Sigmoid colon (tissue), 7 donors: Measurements from ENCODE around the gene CIZ1. TPM values are rescaled to one million over a fixed set of nuclear protein-coding genes. Genes with fewer than 3 reads are reported as not detected.
A peak's percentile ranks its signal among the peaks of the same experiment; 100 is the strongest.

Experiments
- DNase-seq: peaks from one replicate; pipeline ENCODE4 v3.0.0-alpha.2; 2019
- H3K27ac ChIP-seq, 4 donors: fragments of 200-600 bp; sonication (generic); one replicate each; pipeline ENCODE4 v1.5.1; 2016 to 2019; ENCODE audit warnings: mild to moderate bottlenecking in 1 of 4
- H3K27me3 ChIP-seq, 3 donors: fragments of 200-600 bp; sonication (generic); one replicate each; pipeline ENCODE4 v1.5.1; 2019; ENCODE audit warnings: mild to moderate bottlenecking in 1 of 3
- H3K36me3 ChIP-seq, 4 donors: fragments of 200-600 bp; sonication (generic); one replicate each; pipeline ENCODE4 v1.5.1; 2016 to 2019
- H3K4me1 ChIP-seq, 4 donors: fragments of 200-600 bp; sonication (generic); one replicate each; pipeline ENCODE4 v1.5.1; 2017 to 2019
- H3K4me3 ChIP-seq, 4 donors: fragments of 200-600 bp; sonication (generic); one replicate each; pipeline ENCODE4 v1.5.1; 2017 to 2019; ENCODE audit warnings: mild to moderate bottlenecking in 2 of 4, moderate library complexity in 1 of 4
- H3K9me3 ChIP-seq, 4 donors: fragments of 200-600 bp in 3 of 4; sonication (generic) in 3 of 4; one replicate each; pipeline versions ENCODE4 v1.5.1 to v1.6.1; 2013 to 2019
- CTCF ChIP-seq, 4 experiments: fragments of 450-650 bp in 3 of 4; fragments of 200-600 bp in 1 of 4; IDR thresholded peaks; one replicate each; pipeline ENCODE4 v1.5.1; 2016 to 2019; ENCODE audit warnings: antibody characterized with exemption in 4 of 4, mild to moderate bottlenecking in 3 of 4, moderate library complexity in 2 of 4
- EP300 ChIP-seq, 4 donors: sonication (generic); formaldehyde crosslinking; IDR thresholded peaks; one replicate each; pipeline ENCODE4 v1.6.1; 2017; ENCODE audit warnings: antibody characterized with exemption in 4 of 4
- POLR2A ChIP-seq, 2 donors: fragments of 450-650 bp; IDR thresholded peaks; one replicate each; pipeline ENCODE4 v1.6.1; 2016; ENCODE audit warnings: antibody characterized with exemption in 2 of 2, mild to moderate bottlenecking in 2 of 2, moderate library complexity in 2 of 2
- POLR2AphosphoS5 ChIP-seq, 4 donors: sonication (generic); formaldehyde crosslinking; IDR thresholded peaks; one replicate each; pipeline ENCODE4 v1.6.1; 2017; ENCODE audit warnings: antibody characterized with exemption in 4 of 4
- WGBS, 2 donors: extraction: QIAGEN DNeasy Blood & Tissue Kit; methylation state at CpG; one replicate each; pipeline ENCODE4 v1.1.7; 2013; 5-methylcytosine and 5-hydroxymethylcytosine counted together
- intact Hi-C: fragments of 100-400 bp; cut with DNase I; formaldehyde crosslinking; loops from one replicate; pipeline ENCODE4 v1.15.1; 2023
- polyA plus RNA-seq, 3 donors: library from polyadenylated mRNA; stranded (reverse); fragments of 200-250 nt; gene quantifications; one replicate each; pipeline ENCODE4 v1.2.3, GENCODE V29; 2013
- total RNA-seq, 4 donors: library from RNA; depleted of rRNA; stranded (reverse); fragments of >200 nt; gene quantifications; one replicate each; pipeline ENCODE4 v1.1.0, GENCODE V29; 2016
- donor health status: healthy with polysubstance abuse.
- donor health status: Bipolar disorder and iron deficiency.
- donor health status: healthy.

The CIZ1 gene
- total and polyA plus RNA-seq, 7 donors, result 25.7 to 116 (median 60.2) TPM

GRCh38 chr9:128216781-128217553 is 25.6 kb upstream of the CIZ1 start:
- 84 to 89% methylated on average over 16 of the region's 16 CpGs for WGBS, 2 donors
- peaks cover 0 to 14% (median 6%) of the 10 kb centered on the region in 4 donors for H3K4me1 ChIP-seq
- TF ChIP-seq EP300 (IDR thresholded peaks at IDR 0.05) (no peak), CTCF (IDR thresholded peaks at IDR 0.05) (no peak), POLR2AphosphoS5 (IDR thresholded peaks at IDR 0.05) (no peak), POLR2A (IDR thresholded peaks at IDR 0.05) (no peak)
- no peaks in the 10 kb centered on the region for H3K36me3 ChIP-seq
- no peak for DNase-seq
- H3K9me3 ChIP-seq, result no peaks in the 10 kb centered on the region
- intact Hi-C loops, result no loop called here
- no peaks in the 10 kb centered on the region for H3K27me3 ChIP-seq
- no peak overlapping the region for H3K4me3 ChIP-seq
- H3K27ac ChIP-seq, result peak overlapping the region; percentile 1 to 62 (median 24)

- no peaks in the 10 kb centered on the region for H3K9me3 ChIP-seq
- DNase-seq, result peak; percentile 82
- no peaks in the 10 kb centered on the region for H3K27me3 ChIP-seq
- H3K4me3 ChIP-seq, result no peak overlapping the region
- peak overlapping the region; percentile 37 to 62 (median 52) for H3K27ac ChIP-seq
- H3K36me3 ChIP-seq, result no peaks in the 10 kb centered on the region
- 71 to 73% methylated on average over 10 of the region's 10 CpGs for WGBS, 2 donors
- intact Hi-C loops, result no loop called here
- H3K4me1 ChIP-seq, result peaks cover 0 to 16% (median 6%) of the 10 kb centered on the region in 4 donors
- TF ChIP-seq POLR2AphosphoS5 (IDR thresholded peaks at IDR 0.05) (peak in 1 of 4 donors; percentile 16), POLR2A (IDR thresholded peaks at IDR 0.05) (no peak)
Observed at GRCh38 chr9:128215491-128216409, 24.4 kb upstream of the CIZ1 start.

- DNase-seq, result no peak
- H3K4me1 ChIP-seq, result peaks cover 0 to 19% (median 6%) of the 10 kb centered on the region in 4 donors
- peak overlapping the region; percentile 37 to 62 (median 52) for H3K27ac ChIP-seq
- no peaks in the 10 kb centered on the region for H3K36me3 ChIP-seq
- H3K27me3 ChIP-seq, result no peaks in the 10 kb centered on the region
- TF ChIP-seq POLR2A (IDR thresholded peaks at IDR 0.05) (no peak), EP300 (IDR thresholded peaks at IDR 0.05) (no peak), POLR2AphosphoS5 (IDR thresholded peaks at IDR 0.05) (no peak), CTCF (IDR thresholded peaks at IDR 0.05) (no peak)
- H3K9me3 ChIP-seq, result no peaks in the 10 kb centered on the region
- intact Hi-C loops, result no loop called here
- 76 to 83% methylated on average over 21 of the region's 21 CpGs for WGBS, 2 donors
- H3K4me3 ChIP-seq, result no peak overlapping the region
Observed at GRCh38 chr9:128214571-128215490, 23.5 kb upstream of the CIZ1 start.

- DNase-seq, result no peak
- H3K27ac ChIP-seq, result peak overlapping the region in 1 of 4 donors; percentile 62
- H3K27me3 ChIP-seq, result no peaks in the 10 kb centered on the region
- TF ChIP-seq CTCF (IDR thresholded peaks at IDR 0.05), result no peak
- no peak for TF ChIP-seq POLR2AphosphoS5 (IDR thresholded peaks at IDR 0.05)
- no peak for TF ChIP-seq POLR2A (IDR thresholded peaks at IDR 0.05)
- intact Hi-C loops, result no loop called here
- peaks cover 0 to 16% (median 4%) of the 10 kb centered on the region in 4 donors for H3K4me1 ChIP-seq
- H3K9me3 ChIP-seq, result no peaks in the 10 kb centered on the region
- WGBS, 2 donors, result 86 to 89% methylated on average over 12 of the region's 12 CpGs
- H3K36me3 ChIP-seq, result no peaks in the 10 kb centered on the region
- no peak overlapping the region for H3K4me3 ChIP-seq
Observed at GRCh38 chr9:128213746-128214497, 22.6 kb upstream of the CIZ1 start.
